OCI-LY1 (cell line): Measurements from ENCODE around the gene IRF2.
"Not testable (repeated sequence)": the region's sequence is repeated elsewhere in the genome, so short reads cannot be mapped to it uniquely, and the experiment has no call there.

Source experiments
- EZH2 ChIP-seq: fragments of 200-600 bp; sonication (generic), shearing (Covaris generic); IDR thresholded peaks from 2 replicates; pipeline ENCODE4 v1.8.0; 2017; ENCODE audit warnings: borderline replicate concordance, mixed run types, mild to moderate bottlenecking, antibody characterized with exemption, low read length, moderate library complexity, mixed read lengths
- TF ChIP-seq, protein P1 (sequence below): fragments of 200-600 bp; sonication (generic), shearing (Covaris generic); IDR thresholded peaks from 2 replicates; pipeline ENCODE4 v1.5.1; 2017; ENCODE audit warnings: mild to moderate bottlenecking, antibody characterized with exemption, low read length, moderate library complexity, mixed read lengths

- TF ChIP-seq, protein P1, sequence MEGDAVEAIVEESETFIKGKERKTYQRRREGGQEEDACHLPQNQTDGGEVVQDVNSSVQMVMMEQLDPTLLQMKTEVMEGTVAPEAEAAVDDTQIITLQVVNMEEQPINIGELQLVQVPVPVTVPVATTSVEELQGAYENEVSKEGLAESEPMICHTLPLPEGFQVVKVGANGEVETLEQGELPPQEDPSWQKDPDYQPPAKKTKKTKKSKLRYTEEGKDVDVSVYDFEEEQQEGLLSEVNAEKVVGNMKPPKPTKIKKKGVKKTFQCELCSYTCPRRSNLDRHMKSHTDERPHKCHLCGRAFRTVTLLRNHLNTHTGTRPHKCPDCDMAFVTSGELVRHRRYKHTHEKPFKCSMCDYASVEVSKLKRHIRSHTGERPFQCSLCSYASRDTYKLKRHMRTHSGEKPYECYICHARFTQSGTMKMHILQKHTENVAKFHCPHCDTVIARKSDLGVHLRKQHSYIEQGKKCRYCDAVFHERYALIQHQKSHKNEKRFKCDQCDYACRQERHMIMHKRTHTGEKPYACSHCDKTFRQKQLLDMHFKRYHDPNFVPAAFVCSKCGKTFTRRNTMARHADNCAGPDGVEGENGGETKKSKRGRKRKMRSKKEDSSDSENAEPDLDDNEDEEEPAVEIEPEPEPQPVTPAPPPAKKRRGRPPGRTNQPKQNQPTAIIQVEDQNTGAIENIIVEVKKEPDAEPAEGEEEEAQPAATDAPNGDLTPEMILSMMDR, result not testable (repeated sequence)
- TF ChIP-seq EZH2, result not testable (repeated sequence)
Measured at GRCh38 chr4:184339398-184340193, 134.8 kb downstream of the IRF2 start.
